Retina (tissue), 1 donor: ENCODE measurements around the gene MRPS12.
A peak's percentile ranks its signal among the peaks of the same experiment; 100 is the strongest.
"Not testable (repeated sequence)": the region's sequence is repeated elsewhere in the genome, so short reads cannot be mapped to it uniquely, and the experiment has no call there.

Experiments
- DNase-seq: peaks from one replicate; pipeline ENCODE4 v3.0.0-alpha.2; 2016

Gene MRPS12

DNA sequence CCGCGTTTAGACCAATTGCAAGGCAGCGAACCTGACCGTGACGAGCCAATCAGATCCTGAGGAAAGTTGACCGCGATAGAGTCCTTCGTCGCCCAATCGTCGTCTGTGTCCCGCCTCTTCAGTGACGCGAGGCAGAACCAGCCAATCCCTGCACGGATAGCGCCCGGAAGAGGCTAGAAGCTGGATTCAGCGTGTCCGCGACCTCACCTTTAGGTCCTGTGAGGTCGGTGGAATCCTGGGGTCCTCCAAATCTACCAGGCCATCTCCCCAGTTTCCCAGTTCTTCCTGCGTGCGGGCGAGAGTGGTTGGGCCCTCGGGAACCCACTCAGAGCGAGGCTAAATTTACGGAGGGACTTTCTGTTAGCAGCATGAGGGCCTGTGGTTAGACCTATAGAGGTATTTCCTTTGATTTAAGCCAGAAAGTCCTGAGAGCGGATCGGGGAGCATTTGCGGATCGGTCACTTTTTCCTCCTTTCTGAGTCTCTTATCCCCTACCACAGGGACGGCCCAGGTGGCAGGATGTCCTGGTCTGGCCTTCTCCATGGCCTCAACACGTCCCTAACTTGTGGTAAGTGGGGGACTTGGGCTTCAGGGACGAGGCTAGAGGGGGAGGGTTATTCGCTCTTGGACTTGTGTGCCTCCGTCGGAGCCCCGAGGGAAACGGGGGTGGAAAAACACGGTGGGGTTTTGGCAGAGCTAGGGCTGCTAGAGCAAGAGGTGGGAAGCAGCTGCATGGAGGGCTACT is at the start of gene MRPS12:
Gene MRPS12 (plus strand): TSS at position 169 of the 745 bp plus-strand sequence. CDS start 351 bp downstream, at position 520.
- DNase-seq = no peak

DNA sequence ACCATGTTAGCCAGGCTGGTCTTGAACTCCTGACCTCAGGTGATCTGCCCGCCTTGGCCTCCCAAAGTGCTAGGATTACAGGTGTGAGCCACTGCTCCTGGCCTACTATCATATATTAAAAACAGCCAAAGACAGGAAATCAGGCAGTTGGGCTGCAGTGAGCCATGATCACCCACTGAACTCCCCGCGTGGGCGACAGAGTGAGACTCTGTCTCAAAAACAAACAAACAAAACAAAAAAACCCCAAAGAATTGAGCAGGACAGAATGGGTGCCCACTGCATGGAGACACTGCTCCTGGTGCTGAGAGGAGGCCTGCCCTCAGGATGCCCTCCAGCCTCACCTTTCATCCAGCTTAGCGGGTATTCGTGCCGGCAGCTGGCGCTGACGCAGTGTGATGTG is 47.5 kb upstream of the MRPS12 start:
- DNase-seq = no peak

GRCh38 chr19:38884691-38885090 is 46.1 kb upstream of the MRPS12 start:
- not testable (repeated sequence) for DNase-seq

DNA sequence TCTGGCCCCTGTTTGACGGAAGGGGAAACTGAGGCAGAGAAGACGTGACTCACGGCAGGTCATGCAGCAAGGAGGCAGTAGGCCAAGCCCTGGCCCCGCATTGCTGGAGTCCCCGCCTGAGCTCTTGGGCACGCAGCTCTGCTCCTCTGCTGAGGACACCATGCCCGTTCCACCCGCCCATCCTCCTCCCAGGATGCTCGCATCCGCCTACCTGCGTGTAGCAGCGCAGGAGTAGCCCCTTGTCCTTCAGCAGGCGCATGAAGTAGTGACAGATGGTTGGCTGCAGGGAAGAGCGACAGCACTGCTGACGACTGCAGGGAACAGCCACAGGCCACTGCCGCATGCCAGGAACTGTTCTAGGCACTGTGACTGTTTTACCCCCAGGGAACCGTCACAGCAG is 41.9 kb upstream of the MRPS12 start:
- no peak for DNase-seq

- DNase-seq = no peak
Observed at GRCh38 chr19:38889803-38890202, 40.9 kb upstream of the MRPS12 start.

GRCh38 chr19:38890686-38891085 is 40.1 kb upstream of the MRPS12 start:
- no peak for DNase-seq

DNA sequence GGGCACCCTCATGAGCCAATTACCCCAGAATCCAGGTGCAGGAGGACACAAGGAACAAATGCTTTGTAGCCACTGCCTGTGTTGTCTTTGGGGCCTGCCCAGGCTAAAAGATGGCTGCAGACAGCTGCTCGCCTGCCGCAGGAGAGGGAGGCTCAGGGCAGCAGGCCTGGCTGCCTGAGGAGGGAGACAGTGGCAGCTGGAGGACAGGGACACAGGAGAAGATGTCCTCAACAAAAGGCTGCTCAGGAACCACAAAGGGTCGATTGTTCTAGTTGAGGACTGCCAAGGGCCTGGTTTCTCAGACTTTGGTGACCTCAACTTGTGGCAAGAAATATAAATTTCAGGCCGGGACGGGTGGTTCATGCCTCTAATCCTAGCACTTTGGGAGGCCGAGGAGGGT is 39.0 kb upstream of the MRPS12 start:
- no peak for DNase-seq

DNA sequence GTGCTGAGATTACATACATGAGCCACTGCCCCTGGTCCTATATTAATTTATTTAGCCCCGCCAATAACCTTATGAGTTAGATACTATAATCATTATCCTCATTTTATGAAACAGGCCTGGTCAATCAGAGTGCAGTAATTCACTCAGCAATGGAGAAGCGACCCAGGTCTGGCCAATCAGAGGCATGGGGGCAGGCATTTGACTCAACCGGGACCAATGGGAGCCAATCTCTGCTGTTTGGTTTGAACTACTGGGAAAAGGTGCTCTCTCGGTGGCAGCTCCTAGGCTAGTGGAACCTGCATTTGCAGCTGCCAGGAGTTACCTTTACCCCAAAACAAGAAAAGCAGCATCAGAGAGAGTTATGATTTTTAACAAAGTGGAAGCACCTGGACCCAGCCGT is 37.9 kb upstream of the MRPS12 start:
- no peak for DNase-seq

DNA sequence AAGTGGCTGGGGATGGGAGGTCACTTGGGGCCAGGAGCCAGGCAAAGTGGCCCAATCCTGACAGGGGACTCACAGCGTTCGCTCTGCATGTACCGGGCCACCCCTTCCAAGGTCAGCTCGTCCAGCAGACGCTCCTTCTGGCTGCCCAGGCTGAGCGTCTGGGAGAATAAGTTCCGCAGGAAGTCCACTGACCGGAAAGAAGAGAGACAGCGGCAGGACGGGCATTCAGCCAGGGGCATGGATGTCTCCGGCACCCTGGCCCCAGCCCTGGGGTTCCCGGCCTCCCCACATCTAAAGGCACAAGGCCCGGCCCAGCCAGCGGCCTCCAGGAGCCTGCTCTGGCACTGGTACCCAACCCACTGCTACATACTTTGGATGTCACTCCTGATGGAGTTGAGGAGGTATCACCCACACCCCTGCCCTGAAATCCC is 37.4 kb upstream of the MRPS12 start:
- DNase-seq = no peak

GRCh38 chr19:38894968-38895367 is 35.8 kb upstream of the MRPS12 start:
- no peak for DNase-seq

DNA sequence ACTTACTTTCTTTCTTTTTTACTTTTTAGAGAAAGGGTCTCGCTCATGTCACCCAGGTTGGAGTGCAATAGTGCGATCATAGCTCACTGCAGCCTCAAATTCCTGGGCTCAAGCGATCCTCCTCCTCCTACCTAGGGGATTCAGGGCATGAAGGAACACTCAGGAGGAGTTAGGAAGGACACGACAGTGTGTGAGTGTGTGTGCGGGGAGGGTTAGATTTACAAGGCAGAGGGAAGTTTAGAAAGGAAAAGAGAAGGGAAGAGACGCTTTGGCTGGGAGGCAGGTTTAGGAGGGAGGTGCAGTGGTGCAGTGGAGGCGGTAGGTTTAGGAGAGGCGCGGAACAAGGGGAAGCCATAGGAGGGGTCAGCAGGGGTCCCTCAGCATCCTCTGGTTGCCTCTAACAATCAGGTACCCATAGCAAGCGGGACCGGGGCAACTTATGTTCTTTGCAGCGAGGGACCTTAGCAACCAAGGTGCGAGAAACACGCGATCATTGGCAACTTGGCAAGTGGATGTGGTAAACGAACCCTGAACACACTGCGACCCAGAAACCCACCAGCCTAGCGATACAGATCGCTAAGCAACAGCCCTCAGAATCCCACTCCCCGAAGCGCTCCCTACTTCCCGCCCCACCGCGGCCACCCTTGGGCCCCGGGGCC is 31.8 kb upstream of the MRPS12 start:
- DNase-seq = peak; percentile 20

DNA sequence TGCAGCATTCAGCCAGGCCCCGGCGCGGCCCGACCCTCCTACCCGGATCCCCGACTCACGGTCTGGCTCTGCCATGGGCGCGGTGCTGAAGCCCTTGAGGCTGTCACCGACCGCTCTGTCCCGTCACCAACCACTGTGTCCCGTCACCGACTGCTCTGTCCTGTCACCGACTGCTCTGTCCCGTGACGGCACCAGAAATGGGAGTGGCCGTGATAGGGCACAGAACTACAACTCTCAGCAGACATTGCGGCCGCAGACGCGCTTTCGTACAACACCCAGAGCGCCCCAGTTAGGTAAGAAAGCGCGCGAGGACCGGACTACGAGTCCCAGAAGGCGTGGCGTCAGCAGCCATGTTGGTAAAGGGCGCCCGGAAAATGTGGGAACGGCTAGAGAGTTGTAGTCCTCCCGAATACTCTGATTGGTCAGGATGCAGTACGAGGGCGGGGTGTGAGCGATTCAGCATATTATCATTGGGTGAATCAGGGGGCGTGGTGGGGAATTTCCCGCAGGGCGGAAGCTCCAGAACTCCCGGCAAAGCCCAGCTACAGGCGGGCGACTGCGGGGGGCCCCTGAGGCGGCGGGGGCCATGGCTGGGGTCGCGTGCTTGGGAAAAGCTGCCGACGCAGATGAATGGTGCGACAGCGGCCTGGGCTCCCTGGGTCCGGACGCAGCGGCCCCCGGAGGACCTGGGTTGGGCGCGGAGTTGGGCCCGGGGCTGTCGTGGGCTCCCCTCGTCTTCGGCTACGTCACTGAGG is 31.1 kb upstream of the MRPS12 start, which contains the start of the genes NFKBIB and SIRT2:
Gene NFKBIB (plus strand): TSS at position 523 of the 755 bp plus-strand sequence. CDS start 64 bp downstream, at position 587.
Gene SIRT2 (minus strand): TSS at position 172 of the 755 bp plus-strand sequence. CDS start 97 bp downstream, at position 75.
- DNase-seq = peak; percentile 98

GRCh38 chr19:38900202-38900629 is 30.5 kb upstream of the MRPS12 start:
- DNase-seq = no peak

DNA sequence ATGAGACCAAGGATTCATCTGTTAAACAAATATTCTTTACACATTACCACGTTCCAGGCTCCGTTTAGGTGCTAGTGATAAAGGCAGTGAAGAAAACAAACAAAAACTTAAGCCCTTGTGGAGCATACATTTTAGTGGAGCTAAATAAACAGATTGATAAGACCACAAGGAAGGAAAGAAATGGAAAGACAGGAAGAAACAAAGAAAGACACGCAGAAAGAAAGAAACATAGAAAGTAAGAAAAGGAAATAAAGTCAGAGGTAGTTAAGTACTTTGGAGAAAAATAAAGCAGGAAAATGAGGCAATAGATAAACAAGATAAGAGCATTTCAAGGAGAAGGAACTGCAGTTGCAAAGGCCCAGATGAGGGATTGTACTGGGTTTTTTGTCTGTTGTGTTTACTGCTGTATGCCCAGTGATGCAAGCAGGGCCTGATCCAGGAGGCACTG is 30.0 kb upstream of the MRPS12 start:
- no peak for DNase-seq

DNA sequence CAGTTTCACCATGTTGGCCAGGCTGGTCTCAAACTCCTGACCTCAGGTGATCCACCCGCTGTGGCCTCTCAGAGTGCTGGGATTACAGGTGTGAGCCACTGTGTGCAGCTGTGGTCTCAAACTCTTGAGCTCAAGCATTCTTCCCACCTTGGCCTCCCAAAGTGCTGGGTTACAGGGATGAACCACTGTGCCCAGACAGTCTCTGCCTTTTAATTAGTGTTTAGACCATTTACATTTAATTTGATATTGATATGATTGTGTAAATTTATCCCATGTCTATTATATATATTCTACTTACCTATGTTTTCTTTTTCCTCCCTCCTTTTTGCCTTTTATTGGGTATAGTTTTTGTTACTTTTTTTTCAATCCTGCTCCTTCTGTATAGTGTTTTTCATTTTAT is 29.1 kb upstream of the MRPS12 start:
- DNase-seq = no peak

GRCh38 chr19:38904581-38905539 is 25.9 kb upstream of the MRPS12 start:
- DNase-seq = no peak

- DNase-seq = no peak
Observed at GRCh38 chr19:38905620-38906019, 25.1 kb upstream of the MRPS12 start.

DNA sequence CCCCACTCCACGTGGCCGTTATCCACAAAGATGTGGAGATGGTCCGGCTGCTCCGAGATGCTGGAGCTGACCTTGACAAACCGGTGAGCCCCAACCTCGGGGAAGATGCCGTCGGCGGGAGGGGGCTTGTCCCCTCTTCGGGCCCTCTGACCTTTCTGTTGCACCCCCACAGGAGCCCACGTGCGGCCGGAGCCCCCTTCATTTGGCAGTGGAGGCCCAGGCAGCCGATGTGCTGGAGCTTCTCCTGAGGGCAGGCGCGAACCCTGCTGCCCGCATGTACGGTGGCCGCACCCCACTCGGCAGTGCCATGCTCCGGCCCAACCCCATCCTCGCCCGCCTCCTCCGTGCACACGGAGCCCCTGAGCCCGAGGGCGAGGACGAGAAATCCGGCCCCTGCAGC is 23.5 kb upstream of the MRPS12 start:
- DNase-seq = no peak

- DNase-seq = no peak
Observed at GRCh38 chr19:38907670-38908069, 23.1 kb upstream of the MRPS12 start.

- no peak for DNase-seq
Observed at GRCh38 chr19:38908911-38909310, 21.8 kb upstream of the MRPS12 start.

DNA sequence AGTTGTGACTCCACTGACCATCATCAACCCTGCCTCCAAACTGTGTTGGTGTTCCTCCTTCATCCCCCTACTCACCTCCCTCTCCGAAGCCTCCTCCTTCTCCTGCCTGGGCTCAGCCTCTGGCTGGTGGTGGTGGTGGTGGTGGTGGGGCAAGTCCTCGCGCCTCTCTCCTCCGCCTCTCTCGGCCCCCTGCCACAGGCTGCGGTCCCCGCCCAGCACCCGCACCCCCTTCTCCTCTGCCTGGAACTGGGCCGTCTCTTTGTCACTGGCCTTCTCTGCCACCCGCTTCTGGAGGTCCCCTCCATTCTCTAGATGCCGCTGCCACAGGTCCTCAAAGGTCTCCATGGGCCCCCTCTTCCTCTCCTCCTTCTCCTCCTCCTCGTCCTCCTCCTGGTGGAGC is 20.3 kb upstream of the MRPS12 start:
- no peak for DNase-seq

DNA sequence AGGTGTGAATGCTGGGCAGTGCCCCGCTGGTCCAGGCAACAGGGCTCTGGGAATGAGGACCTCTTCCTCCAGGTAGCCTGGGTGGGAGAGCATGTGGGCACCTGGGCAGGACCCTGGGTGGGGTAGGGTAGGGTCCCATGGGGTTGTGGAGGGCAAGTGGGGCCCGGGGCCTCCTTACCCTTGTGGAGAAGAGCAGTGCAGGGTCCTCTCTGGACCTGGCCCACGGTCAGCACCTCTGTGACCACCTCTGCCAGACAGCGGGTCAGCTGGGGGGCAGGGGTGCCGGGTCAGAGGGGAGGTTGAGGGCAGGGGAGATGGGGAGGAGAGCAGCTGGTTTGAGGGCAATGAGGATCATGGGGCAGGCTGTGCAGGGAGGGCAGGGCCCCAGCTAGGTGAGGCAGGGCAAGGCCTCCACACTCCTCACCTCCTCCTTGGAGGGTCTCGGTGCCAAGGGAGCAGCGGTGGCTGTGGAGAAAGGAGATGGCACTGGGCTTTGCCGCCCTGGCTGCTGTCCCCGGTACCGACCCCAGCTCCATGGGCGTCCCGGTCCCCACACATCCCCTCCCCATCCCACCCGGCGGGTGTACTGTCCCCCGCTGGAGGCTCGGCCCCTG is 19.2 kb upstream of the MRPS12 start:
- no peak for DNase-seq
